ENCODE data around the gene KCTD16. TPM values are rescaled to one million over a fixed set of nuclear protein-coding genes. Genes with fewer than 3 reads are reported as not detected.

Gene KCTD16
- total RNA-seq, 1 experiment from 2014 or later, result 0.64 TPM

DNA sequence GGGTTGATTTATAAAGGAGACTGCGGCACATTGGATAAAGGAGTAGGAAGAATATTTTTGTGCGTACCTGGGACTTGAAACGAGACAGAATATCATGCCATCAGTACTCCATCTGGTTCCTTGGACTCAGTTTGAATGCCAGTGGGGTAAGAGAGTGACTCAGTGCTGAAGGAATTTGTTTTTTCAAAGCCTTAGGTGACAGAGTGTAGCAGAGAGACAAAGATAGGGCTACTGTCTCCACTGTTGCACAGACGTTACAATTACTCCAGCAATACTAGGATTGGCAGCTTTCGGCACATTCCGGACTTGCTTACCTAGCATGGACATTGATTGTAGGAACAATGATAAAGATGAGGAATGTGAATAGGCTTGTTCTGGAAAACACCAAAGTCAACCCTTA, 250.7 kb downstream of the KCTD16 start:
- no peak overlapping the region for H3K27ac ChIP-seq (ENCODE audit: low read depth, low read length)
- no peaks in the 10 kb centered on the region for H3K79me2 ChIP-seq (ENCODE audit: insufficient read depth, low read length)
- DNase-seq (ENCODE audit: low read depth, low spot score) (no peak), ATAC-seq (no peak)
- no peaks in the 10 kb centered on the region for H3K4me1 ChIP-seq (ENCODE audit: control insufficient read depth in 1 of 2, insufficient read depth in 2 of 2, low read length in 2 of 2)
- ChIA-PET POLR2A (no interaction called here), CTCF (no interaction called here), RAD21 (ENCODE audit: low non-redundant PET in 1 of 2, low total read pairs in 2 of 2, uncharacterized antibody in 2 of 2, unreplicated experiment in 2 of 2) (no interaction called here)
- no peaks in the 10 kb centered on the region for H3K27me3 ChIP-seq (ENCODE audit: insufficient read depth, low read length)
- H3K9me2 ChIP-seq (ENCODE audit: insufficient read depth), result no peaks in the 10 kb centered on the region
- H3K36me3 ChIP-seq (ENCODE audit: control insufficient read depth in 1 of 2, insufficient read depth in 2 of 2, low read length in 2 of 2), result no peaks in the 10 kb centered on the region
- no peak overlapping the region for H3K4me3 ChIP-seq (replicated peaks in 1 of 2; ENCODE audit: low read depth in 1 of 2, low read length in 2 of 2)
- intact Hi-C loops (cut with micrococcal nuclease), result no loop called here
- no peak for TF ChIP-seq EGR1 (IDR thresholded peaks at IDR 0.05; ENCODE audit: low read depth)
- TF ChIP-seq CBX3 (IDR thresholded peaks at IDR 0.05; ENCODE audit: low read depth), result no peak
- no peak for TF ChIP-seq TCF7L2 (IDR thresholded peaks at IDR 0.05; ENCODE audit: borderline replicate concordance, extremely low read depth, insufficient read depth, insufficient read length)
- no peak overlapping the region for H2AFZ ChIP-seq (ENCODE audit: low read depth, low read length, poor library complexity, severe bottlenecking)
- H3K9ac ChIP-seq (ENCODE audit: low read length), result no peak overlapping the region
- H3K9me3 ChIP-seq (ENCODE audit: control insufficient read depth in 1 of 2, insufficient read depth in 1 of 2, low read depth in 1 of 2, low read length in 2 of 2), result no peaks in the 10 kb centered on the region
- H4K20me1 ChIP-seq (ENCODE audit: insufficient read depth), result no peaks in the 10 kb centered on the region
- BruUV-seq (replicated peaks), result no TSS peak
- no peak overlapping the region for H3K4me2 ChIP-seq (ENCODE audit: low read length)

DNA sequence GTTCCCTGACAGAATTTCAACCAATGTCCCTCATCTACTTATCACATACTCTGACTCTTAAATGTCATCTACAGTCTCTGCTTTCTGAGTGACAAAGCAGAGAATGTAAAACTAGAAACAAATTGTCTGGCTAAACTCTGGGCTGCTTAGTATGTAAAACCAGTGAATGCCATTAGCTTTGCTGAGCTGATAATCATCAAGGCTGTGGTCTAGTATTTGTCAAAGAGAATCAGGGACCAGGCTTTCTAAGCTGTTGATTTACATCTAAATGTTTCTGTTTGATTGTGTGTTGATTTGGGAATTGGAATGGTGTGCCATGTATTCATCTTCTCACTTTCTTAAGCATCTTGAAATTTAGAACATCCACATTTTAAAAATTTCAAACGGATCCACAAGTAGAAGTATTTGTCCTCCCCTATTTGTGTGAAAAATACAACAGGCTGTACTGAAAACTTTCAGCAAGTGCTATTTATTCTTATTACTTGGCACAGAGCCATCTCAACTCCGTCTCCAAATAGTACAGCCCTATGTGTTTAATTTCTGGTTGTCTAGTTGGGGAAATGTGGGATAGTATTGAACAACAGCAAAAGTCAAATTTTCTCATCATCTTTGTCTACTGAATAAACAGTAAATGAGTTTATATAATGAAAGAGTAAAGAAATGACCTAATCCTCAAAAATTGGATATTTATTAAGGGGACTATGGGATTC, 251.5 kb downstream of the KCTD16 start:
- H3K4me2 ChIP-seq (ENCODE audit: low read length), result no peak overlapping the region
- CTCF ChIA-PET, result no interaction called here
- no peaks in the 10 kb centered on the region for H3K4me1 ChIP-seq (ENCODE audit: control insufficient read depth in 1 of 2, insufficient read depth in 2 of 2, low read length in 2 of 2)
- no peaks in the 10 kb centered on the region for H3K36me3 ChIP-seq (ENCODE audit: control insufficient read depth in 1 of 2, insufficient read depth in 2 of 2, low read length in 2 of 2)
- ATAC-seq (no peak), DNase-seq (ENCODE audit: low read depth, low spot score) (no peak)
- no peak overlapping the region for H3K27ac ChIP-seq (ENCODE audit: low read depth, low read length)
- no peaks in the 10 kb centered on the region for H3K9me2 ChIP-seq (ENCODE audit: insufficient read depth)
- no peak overlapping the region for H3K9ac ChIP-seq (ENCODE audit: low read length)
- H4K20me1 ChIP-seq (ENCODE audit: insufficient read depth), result no peaks in the 10 kb centered on the region
- H3K79me2 ChIP-seq (ENCODE audit: insufficient read depth, low read length), result no peaks in the 10 kb centered on the region
- H3K9me3 ChIP-seq (ENCODE audit: control insufficient read depth in 1 of 2, insufficient read depth in 1 of 2, low read depth in 1 of 2, low read length in 2 of 2), result no peaks in the 10 kb centered on the region
- intact Hi-C loops (cut with micrococcal nuclease), result no loop called here
- H3K27me3 ChIP-seq (ENCODE audit: insufficient read depth, low read length), result 0 out of 2 replicates have a peak, but pooled peaks cover 4% of the 10 kb centered on the region
- RAD21 ChIA-PET (ENCODE audit: low non-redundant PET in 1 of 2, low total read pairs in 2 of 2, uncharacterized antibody in 2 of 2, unreplicated experiment in 2 of 2), result no interaction called here
- no TSS peak for BruUV-seq (replicated peaks)
- H3K4me3 ChIP-seq (replicated peaks in 1 of 2; ENCODE audit: low read depth in 1 of 2, low read length in 2 of 2), result no peak overlapping the region
- no peak overlapping the region for H2AFZ ChIP-seq (ENCODE audit: low read depth, low read length, poor library complexity, severe bottlenecking)
- POLR2A ChIA-PET, result no interaction called here
- no peak for TF ChIP-seq SIN3A (IDR thresholded peaks at IDR 0.05; ENCODE audit: low read depth)
- TF ChIP-seq, protein P1, sequence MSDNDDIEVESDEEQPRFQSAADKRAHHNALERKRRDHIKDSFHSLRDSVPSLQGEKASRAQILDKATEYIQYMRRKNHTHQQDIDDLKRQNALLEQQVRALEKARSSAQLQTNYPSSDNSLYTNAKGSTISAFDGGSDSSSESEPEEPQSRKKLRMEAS (IDR thresholded peaks at IDR 0.05), result no peak
- TF ChIP-seq, protein P2, sequence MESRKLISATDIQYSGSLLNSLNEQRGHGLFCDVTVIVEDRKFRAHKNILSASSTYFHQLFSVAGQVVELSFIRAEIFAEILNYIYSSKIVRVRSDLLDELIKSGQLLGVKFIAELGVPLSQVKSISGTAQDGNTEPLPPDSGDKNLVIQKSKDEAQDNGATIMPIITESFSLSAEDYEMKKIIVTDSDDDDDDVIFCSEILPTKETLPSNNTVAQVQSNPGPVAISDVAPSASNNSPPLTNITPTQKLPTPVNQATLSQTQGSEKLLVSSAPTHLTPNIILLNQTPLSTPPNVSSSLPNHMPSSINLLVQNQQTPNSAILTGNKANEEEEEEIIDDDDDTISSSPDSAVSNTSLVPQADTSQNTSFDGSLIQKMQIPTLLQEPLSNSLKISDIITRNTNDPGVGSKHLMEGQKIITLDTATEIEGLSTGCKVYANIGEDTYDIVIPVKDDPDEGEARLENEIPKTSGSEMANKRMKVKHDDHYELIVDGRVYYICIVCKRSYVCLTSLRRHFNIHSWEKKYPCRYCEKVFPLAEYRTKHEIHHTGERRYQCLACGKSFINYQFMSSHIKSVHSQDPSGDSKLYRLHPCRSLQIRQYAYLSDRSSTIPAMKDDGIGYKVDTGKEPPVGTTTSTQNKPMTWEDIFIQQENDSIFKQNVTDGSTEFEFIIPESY (IDR thresholded peaks at IDR 0.05; ENCODE audit: extremely low read depth, insufficient replicate concordance, low read length), result no peak
- TF ChIP-seq, protein P3, sequence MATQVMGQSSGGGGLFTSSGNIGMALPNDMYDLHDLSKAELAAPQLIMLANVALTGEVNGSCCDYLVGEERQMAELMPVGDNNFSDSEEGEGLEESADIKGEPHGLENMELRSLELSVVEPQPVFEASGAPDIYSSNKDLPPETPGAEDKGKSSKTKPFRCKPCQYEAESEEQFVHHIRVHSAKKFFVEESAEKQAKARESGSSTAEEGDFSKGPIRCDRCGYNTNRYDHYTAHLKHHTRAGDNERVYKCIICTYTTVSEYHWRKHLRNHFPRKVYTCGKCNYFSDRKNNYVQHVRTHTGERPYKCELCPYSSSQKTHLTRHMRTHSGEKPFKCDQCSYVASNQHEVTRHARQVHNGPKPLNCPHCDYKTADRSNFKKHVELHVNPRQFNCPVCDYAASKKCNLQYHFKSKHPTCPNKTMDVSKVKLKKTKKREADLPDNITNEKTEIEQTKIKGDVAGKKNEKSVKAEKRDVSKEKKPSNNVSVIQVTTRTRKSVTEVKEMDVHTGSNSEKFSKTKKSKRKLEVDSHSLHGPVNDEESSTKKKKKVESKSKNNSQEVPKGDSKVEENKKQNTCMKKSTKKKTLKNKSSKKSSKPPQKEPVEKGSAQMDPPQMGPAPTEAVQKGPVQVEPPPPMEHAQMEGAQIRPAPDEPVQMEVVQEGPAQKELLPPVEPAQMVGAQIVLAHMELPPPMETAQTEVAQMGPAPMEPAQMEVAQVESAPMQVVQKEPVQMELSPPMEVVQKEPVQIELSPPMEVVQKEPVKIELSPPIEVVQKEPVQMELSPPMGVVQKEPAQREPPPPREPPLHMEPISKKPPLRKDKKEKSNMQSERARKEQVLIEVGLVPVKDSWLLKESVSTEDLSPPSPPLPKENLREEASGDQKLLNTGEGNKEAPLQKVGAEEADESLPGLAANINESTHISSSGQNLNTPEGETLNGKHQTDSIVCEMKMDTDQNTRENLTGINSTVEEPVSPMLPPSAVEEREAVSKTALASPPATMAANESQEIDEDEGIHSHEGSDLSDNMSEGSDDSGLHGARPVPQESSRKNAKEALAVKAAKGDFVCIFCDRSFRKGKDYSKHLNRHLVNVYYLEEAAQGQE (IDR thresholded peaks at IDR 0.05; ENCODE audit: low read depth), result no peak
- no peak for TF ChIP-seq JUND (IDR thresholded peaks at IDR 0.05)
- TF ChIP-seq ZNF274 (IDR thresholded peaks at IDR 0.05; ENCODE audit: low read depth, low read length), result no peak
- no peak for TF ChIP-seq CBX3 (IDR thresholded peaks at IDR 0.05; ENCODE audit: low read depth)
- TF ChIP-seq EGR1 (IDR thresholded peaks at IDR 0.05; ENCODE audit: low read depth), result no peak
- no peak for TF ChIP-seq ELF1 (IDR thresholded peaks at IDR 0.05; ENCODE audit: borderline replicate concordance, low read depth)
- TF ChIP-seq, protein P4, sequence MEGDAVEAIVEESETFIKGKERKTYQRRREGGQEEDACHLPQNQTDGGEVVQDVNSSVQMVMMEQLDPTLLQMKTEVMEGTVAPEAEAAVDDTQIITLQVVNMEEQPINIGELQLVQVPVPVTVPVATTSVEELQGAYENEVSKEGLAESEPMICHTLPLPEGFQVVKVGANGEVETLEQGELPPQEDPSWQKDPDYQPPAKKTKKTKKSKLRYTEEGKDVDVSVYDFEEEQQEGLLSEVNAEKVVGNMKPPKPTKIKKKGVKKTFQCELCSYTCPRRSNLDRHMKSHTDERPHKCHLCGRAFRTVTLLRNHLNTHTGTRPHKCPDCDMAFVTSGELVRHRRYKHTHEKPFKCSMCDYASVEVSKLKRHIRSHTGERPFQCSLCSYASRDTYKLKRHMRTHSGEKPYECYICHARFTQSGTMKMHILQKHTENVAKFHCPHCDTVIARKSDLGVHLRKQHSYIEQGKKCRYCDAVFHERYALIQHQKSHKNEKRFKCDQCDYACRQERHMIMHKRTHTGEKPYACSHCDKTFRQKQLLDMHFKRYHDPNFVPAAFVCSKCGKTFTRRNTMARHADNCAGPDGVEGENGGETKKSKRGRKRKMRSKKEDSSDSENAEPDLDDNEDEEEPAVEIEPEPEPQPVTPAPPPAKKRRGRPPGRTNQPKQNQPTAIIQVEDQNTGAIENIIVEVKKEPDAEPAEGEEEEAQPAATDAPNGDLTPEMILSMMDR (IDR thresholded peaks at IDR 0.05 in 2 of 3, conservative IDR thresholded peaks at IDR 0.05 in 1 of 3; ENCODE audit: borderline replicate concordance in 1 of 3, insufficient read depth in 1 of 3, low read depth in 2 of 3, low read length in 2 of 3), result no peak

Data from HCT116 (cell line).